HG03439 (cell line): ENCODE measurements around the gene STON1.
"Not testable (repeated sequence)": the region's sequence is repeated elsewhere in the genome, so short reads cannot be mapped to it uniquely, and the experiment has no call there.

Source experiments
- ATAC-seq: cut with Tn5 transposase; IDR thresholded peaks from one replicate; pipeline ENCODE4 v1.9.1; 2021; ENCODE audit warnings: mild to moderate bottlenecking, moderate library complexity; ENCODE audit not compliant: unreplicated experiment

STON1 gene, protein sequence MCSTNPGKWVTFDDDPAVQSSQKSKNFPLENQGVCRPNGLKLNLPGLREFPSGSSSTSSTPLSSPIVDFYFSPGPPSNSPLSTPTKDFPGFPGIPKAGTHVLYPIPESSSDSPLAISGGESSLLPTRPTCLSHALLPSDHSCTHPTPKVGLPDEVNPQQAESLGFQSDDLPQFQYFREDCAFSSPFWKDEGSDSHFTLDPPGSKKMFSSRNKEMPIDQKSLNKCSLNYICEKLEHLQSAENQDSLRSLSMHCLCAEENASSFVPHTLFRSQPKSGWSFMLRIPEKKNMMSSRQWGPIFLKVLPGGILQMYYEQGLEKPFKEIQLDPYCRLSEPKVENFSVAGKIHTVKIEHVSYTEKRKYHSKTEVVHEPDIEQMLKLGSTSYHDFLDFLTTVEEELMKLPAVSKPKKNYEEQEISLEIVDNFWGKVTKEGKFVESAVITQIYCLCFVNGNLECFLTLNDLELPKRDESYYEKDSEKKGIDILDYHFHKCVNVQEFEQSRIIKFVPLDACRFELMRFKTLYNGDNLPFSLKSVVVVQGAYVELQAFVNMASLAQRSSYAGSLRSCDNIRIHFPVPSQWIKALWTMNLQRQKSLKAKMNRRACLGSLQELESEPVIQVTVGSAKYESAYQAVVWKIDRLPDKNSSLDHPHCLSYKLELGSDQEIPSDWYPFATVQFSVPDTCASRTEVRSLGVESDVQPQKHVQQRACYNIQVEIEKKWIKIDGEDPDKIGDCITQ

DNA sequence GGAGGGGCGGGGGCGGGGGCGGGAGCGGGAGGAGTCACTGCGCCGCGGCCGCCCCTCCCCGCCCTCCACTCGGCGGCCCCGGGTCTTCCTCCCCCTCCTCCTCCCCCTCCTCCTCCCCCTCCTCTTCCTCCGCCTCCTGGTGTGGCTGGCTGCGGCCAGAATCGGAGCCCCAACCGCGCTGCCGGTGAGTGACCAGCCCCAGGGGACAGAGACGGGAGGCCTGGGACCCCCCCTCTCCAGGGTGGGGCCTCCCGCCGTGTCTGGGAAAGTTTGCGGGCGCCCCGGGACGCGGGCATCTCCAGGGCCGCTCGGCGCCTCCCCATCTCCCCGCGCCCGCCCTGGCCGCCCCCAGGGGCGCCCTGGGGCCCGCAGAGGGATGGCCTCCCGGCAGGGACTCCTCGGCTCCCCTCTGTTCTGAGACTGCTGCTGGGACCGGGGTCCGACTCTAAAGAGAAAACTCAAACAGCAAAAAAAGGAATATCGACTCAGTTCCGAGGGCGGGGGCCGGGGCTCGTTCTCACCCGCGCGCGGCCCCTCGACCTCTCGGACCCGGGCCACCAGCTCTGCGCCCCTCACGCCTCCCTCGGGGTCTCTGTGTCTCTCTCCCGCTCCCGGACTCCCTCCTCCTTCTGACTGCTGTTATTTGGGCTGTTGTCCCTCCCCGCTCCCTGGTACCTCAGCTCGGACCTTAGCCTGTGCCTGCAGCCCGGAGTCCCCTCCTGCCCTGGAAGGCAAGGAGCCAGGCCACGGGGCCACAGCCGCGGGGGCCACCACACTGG lies at the start of gene STON1:
Gene STON1, plus strand, starts transcription at position 122 of the 779 bp plus-strand sequence. CDS start 50,480 bp downstream, outside the sequence.
- no peak for ATAC-seq

- ATAC-seq, result no peak
These were observed 49.4 kb upstream of the STON1 start for GRCh38 chr2:48480526-48480925.

DNA sequence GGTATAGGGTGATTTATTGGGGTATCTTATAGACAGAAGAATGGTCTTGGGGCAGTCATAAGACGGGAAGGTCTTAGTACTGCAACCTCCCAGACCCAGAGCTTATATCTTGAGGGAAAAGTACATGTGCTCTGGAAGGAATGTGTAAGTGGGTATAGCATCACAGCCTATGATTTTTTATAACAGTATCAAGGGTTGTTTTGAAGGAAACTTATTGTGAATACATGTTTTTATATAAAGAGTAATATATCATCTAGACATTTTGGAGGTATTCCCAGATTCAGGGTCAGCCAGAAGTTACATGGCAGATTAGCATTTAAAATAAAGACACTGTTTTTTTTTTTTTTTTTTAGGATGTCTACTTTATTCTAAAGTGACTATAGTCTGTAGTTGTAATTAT lies 47.6 kb upstream of the STON1 start:
- ATAC-seq, result no peak

GRCh38 chr2:48482769-48483168 lies 47.2 kb upstream of the STON1 start:
- no peak for ATAC-seq

DNA sequence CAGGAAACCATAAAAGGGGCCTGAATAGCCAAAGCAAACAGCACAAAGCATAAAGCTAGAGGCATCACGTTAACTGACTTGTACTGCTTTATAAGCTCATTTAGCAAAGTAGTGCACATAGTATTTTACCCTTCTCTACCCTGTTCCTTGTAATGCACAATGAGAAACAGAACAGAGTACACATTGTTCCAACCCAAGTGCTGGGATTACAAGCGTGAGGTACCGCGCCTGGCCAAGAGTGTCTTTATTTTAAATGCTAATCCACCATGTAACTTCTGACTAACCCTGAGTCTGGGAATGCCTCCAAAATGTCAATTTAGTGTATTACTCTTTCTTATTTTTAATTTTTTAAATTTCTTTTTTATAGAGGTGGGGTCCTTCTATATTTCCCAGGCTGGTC lies 46.4 kb upstream of the STON1 start:
- no peak for ATAC-seq

DNA sequence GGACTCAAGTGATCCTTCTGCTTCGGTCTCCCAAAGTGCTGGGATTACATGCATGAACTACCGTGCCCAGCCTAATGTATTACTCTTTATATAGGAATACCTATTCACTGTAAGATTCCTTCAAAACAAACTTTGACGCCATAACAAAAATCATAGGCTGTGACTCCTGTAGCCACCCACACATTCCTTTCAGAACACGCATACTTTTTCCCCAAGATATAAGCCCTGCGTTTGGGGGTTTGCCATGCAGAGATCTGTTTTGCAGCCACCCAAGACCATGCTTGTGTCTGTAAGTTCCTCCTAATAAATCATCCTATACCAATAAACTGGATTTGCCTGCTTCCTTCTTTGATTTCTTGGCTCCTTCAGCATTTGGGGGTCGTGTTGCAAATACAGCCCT lies 46.0 kb upstream of the STON1 start:
- ATAC-seq, result no peak

- ATAC-seq, result no peak
These were observed 41.4 kb upstream of the STON1 start for GRCh38 chr2:48488545-48488944.

DNA sequence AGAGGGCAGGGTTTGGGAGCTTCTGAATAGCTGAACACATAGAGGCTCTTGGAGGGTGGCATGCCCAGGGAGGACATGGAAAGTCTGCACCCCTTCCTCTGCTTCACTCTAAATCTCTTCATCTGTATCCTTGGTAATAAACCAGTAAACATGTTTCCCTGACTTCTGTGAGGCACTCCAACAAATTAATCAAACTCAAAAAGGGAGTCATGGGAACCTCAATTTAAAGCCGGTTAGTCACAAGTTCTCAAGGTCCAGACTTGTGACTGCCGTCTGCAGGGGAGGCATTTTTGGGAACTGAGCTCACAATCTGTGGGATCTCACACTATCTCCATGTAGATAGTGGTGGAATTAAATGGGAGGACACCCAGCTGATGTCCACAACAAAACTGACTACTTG lies 33.1 kb upstream of the STON1 start:
- ATAC-seq, result no peak

GRCh38 chr2:48504647-48505327 lies 25.2 kb upstream of the STON1 start:
- no peak for ATAC-seq

- no peak for ATAC-seq
These were observed 22.8 kb upstream of the STON1 start for GRCh38 chr2:48507111-48507510.

GRCh38 chr2:48508461-48509124 lies 21.4 kb upstream of the STON1 start:
- no peak for ATAC-seq

DNA sequence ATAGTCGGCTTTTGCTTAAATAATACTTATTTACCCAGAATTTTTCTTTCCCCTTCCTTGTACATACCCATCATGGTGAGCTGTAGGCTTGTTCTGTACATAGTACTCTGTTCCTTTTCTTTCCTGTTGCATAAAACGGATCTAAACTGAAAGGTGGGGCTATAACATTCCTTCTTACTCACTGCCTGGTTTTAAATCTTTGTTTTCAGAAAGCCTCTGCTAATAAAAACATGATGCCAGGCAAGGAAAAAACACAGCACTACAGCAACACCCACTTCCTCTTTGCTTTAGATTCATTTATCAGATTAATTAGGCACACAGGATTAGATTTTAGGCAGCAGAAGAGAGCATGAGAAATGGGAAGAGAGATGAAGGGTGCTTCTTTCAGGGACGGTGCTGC lies 19.6 kb upstream of the STON1 start:
- no peak for ATAC-seq

- no peak for ATAC-seq
These were observed 18.0 kb upstream of the STON1 start for GRCh38 chr2:48511849-48512470.

DNA sequence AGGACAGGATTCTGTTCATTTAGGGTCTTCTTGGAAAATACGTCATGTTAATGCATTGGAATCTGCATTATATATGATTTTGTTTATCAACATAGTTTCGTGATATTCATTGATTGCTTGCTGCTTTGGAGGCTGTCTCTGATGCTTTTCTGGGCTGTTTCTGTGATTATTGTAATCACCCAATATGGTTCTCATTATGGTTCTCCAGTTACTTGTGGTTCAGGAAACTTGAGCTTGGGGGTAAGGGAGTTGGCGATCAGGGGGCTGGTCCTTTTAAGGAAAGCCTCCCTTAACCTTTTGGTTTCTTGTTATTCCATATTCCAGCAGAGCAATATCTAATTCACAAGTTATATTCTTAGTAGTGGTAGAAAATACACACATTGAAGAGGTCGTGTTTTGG lies 17.4 kb upstream of the STON1 start:
- ATAC-seq, result no peak

- no peak for ATAC-seq
These were observed 15.5 kb upstream of the STON1 start for GRCh38 chr2:48514348-48515003.

- no peak for ATAC-seq
These were observed 14.4 kb upstream of the STON1 start for GRCh38 chr2:48515513-48515985.

DNA sequence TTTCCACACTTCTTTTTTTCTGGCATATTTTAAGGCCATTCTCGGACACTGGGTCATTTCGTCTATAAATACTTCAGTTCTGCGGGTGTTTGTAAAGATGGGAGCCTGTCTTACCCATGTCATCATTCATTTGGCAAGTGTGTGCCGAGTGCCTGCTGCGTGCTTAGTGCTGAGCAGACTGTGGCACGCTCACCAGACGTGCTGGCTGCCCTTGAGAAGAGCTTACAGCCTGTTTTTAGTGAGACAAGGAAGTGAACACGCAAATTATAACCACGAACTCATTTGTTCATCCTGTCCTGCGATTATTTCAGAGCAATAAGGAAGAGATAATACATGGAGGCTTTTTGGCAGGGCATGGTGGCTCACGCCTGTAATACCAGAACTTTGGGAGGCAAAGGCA lies 10.4 kb upstream of the STON1 start:
- ATAC-seq, result no peak

- ATAC-seq, result not testable (repeated sequence)
These were observed 5.2 kb upstream of the STON1 start for GRCh38 chr2:48524756-48525155.

DNA sequence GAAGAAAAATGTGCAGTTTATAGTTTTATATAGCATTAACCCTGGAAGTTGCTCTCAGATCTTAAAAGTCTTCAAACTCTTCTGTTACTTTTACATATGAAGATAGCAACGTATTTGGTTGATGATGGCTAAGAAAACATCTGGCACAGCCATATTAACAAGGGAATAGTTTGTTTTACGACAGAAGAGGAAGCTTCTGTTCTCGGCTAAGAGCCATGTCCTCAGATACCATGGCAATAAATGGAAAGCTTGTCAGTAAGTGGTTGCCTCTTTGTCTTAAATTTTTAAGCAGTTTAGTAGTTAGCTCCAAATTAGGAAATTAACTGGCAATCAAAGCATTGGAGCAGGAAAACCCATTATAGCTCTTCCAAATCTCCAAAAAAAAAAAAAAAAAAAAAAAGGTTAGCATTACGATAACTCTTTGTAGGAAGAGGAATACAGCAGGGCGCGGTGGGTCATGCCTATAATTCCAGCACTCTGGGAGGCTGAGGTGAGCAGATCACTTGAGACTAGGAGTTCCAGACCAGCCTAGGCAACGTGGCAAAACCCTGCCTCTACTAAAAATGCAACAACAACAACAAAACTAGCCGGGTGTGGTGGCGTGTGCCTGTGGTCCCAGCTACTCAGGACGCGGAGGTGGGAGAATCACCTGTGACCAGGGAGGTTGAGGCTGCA lies 4.5 kb upstream of the STON1 start:
- no peak for ATAC-seq
